ENCODE measurements around the gene G6PC3.
"Not testable (repeated sequence)": the region's sequence is repeated elsewhere in the genome, so short reads cannot be mapped to it uniquely, and the experiment has no call there.

Gene G6PC3

GRCh38 chr17:44030482-44030881 is 40.1 kb upstream of the G6PC3 start:
- no peak for TF ChIP-seq CTCF (IDR thresholded peaks at IDR 0.05)
- no peak for TF ChIP-seq ZFX (IDR thresholded peaks at IDR 0.05; ENCODE audit: borderline replicate concordance)
- no peak overlapping the region for H3K27ac ChIP-seq

GRCh38 chr17:44033861-44034408 is 36.6 kb upstream of the G6PC3 start:
- H3K27ac ChIP-seq: no peak overlapping the region

GRCh38 chr17:44034688-44035087 is 35.8 kb upstream of the G6PC3 start:
- not testable (repeated sequence) for H3K27ac ChIP-seq

More at GRCh38 chr17:44033861-44034408, 36.6 kb upstream of the G6PC3 start:
- TF ChIP-seq CTCF (IDR thresholded peaks at IDR 0.05) (no peak), ZFX (IDR thresholded peaks at IDR 0.05; ENCODE audit: borderline replicate concordance) (no peak)

- TF ChIP-seq ZFX (IDR thresholded peaks at IDR 0.05; ENCODE audit: borderline replicate concordance): no peak
- no peak for TF ChIP-seq CTCF (IDR thresholded peaks at IDR 0.05)
- no peak overlapping the region for H3K27ac ChIP-seq
Measured at GRCh38 chr17:44037471-44037870, 33.1 kb upstream of the G6PC3 start.

GRCh38 chr17:44038604-44039011 is 31.9 kb upstream of the G6PC3 start:
- TF ChIP-seq CTCF (IDR thresholded peaks at IDR 0.05) (no peak), ZFX (IDR thresholded peaks at IDR 0.05; ENCODE audit: borderline replicate concordance) (no peak)
- no peak overlapping the region for H3K27ac ChIP-seq

- TF ChIP-seq ZFX (IDR thresholded peaks at IDR 0.05; ENCODE audit: borderline replicate concordance): no peak
- no peak for TF ChIP-seq CTCF (IDR thresholded peaks at IDR 0.05)
- H3K27ac ChIP-seq: no peak overlapping the region
Measured at GRCh38 chr17:44039829-44040635, 30.5 kb upstream of the G6PC3 start.

GRCh38 chr17:44043272-44043696 is 27.3 kb upstream of the G6PC3 start:
- no peak overlapping the region for H3K27ac ChIP-seq
- TF ChIP-seq ZFX (IDR thresholded peaks at IDR 0.05; ENCODE audit: borderline replicate concordance) (no peak), CTCF (IDR thresholded peaks at IDR 0.05) (no peak)
